Epithelial cell of prostate (primary cell): Measurements from ENCODE around the gene REN.

Source experiments
- DNase-seq: peaks from one replicate; pipeline ENCODE4 v3.0.0-alpha.2; 2011; ENCODE audit warnings: low read depth, low spot score
- H3K27ac ChIP-seq: fragments of 450-650 bp; 2 replicates; pipeline ENCODE4 v1.5.1; 2017; ENCODE audit warnings: mild to moderate bottlenecking

Gene REN

GRCh38 chr1:204166219-204166618 is at the start of gene REN:
TSS of gene REN (minus strand) at chr1:204166337. CDS start at chr1:204166293, 44 bp downstream.
- DNase-seq, result no peak
- H3K27ac ChIP-seq, result no peak within 1 kb of the TSS

- peak within 1 kb of the TSS; percentile 34 for H3K27ac ChIP-seq
- peak; percentile 24 for DNase-seq
Observed at GRCh38 chr1:204213668-204214662, 47.8 kb upstream of the REN start, which contains the start of gene GOLT1A. TSS of gene GOLT1A (minus strand) at chr1:204213988. CDS start at chr1:204213906, 82 bp downstream.

GRCh38 chr1:204212715-204213114 is 46.6 kb upstream of the REN start:
- H3K27ac ChIP-seq, result no peak overlapping the region
- no peak for DNase-seq

- H3K27ac ChIP-seq, result no peak overlapping the region
- no peak for DNase-seq
Observed at GRCh38 chr1:204211046-204211445, 44.9 kb upstream of the REN start.

- no peak for DNase-seq
- no peak overlapping the region for H3K27ac ChIP-seq
Observed at GRCh38 chr1:204207136-204207616, 41.0 kb upstream of the REN start.

- H3K27ac ChIP-seq, result no peak overlapping the region
- DNase-seq, result no peak
Observed at GRCh38 chr1:204206121-204206520, 40.0 kb upstream of the REN start.

GRCh38 chr1:204205486-204205885 is 39.3 kb upstream of the REN start:
- H3K27ac ChIP-seq, result no peak overlapping the region
- no peak for DNase-seq

- H3K27ac ChIP-seq, result no peak overlapping the region
- DNase-seq, result no peak
Observed at GRCh38 chr1:204204944-204205343, 38.8 kb upstream of the REN start.

- no peak overlapping the region for H3K27ac ChIP-seq
- no peak for DNase-seq
Observed at GRCh38 chr1:204203206-204203767, 37.1 kb upstream of the REN start.

GRCh38 chr1:204202481-204202880 is 36.3 kb upstream of the REN start:
- no peak for DNase-seq
- no peak overlapping the region for H3K27ac ChIP-seq

- DNase-seq, result no peak
- no peak overlapping the region for H3K27ac ChIP-seq
Observed at GRCh38 chr1:204201348-204202040, 35.4 kb upstream of the REN start.

GRCh38 chr1:204199579-204199978 is 33.4 kb upstream of the REN start:
- peak overlapping the region; percentile 76 for H3K27ac ChIP-seq
- DNase-seq, result no peak

- H3K27ac ChIP-seq, result peak overlapping the region; percentile 76
- DNase-seq, result peak; percentile 74
Observed at GRCh38 chr1:204198348-204199340, 32.5 kb upstream of the REN start.

GRCh38 chr1:204197068-204197467 is 30.9 kb upstream of the REN start:
- DNase-seq, result no peak
- H3K27ac ChIP-seq, result no peak overlapping the region

- no peak for DNase-seq
- no peak within 1 kb of the TSS for H3K27ac ChIP-seq
Observed at GRCh38 chr1:204196068-204196795, 30.1 kb upstream of the REN start, which contains the start of gene KISS1. TSS of gene KISS1 (minus strand) at chr1:204196491. CDS start at chr1:204192876, 3,615 bp downstream.

GRCh38 chr1:204194771-204195170 is 28.6 kb upstream of the REN start:
- DNase-seq, result no peak
- H3K27ac ChIP-seq, result no peak overlapping the region

GRCh38 chr1:204194080-204194479 is 27.9 kb upstream of the REN start:
- no peak overlapping the region for H3K27ac ChIP-seq

GRCh38 chr1:204192589-204193352 is 26.6 kb upstream of the REN start:
- no peak for DNase-seq
- H3K27ac ChIP-seq, result no peak overlapping the region

More at GRCh38 chr1:204194080-204194479, 27.9 kb upstream of the REN start:
- no peak for DNase-seq
